ENCODE data around the gene ANAPC15. TPM values are rescaled to one million over a fixed set of nuclear protein-coding genes. Genes with fewer than 3 reads are reported as not detected.
A peak's percentile ranks its signal among the peaks of the same experiment; 100 is the strongest.

The ANAPC15 gene
- total RNA-seq, 6 experiments from 2014 or later, result 83.0 to 119 (median 95.8) TPM

DNA sequence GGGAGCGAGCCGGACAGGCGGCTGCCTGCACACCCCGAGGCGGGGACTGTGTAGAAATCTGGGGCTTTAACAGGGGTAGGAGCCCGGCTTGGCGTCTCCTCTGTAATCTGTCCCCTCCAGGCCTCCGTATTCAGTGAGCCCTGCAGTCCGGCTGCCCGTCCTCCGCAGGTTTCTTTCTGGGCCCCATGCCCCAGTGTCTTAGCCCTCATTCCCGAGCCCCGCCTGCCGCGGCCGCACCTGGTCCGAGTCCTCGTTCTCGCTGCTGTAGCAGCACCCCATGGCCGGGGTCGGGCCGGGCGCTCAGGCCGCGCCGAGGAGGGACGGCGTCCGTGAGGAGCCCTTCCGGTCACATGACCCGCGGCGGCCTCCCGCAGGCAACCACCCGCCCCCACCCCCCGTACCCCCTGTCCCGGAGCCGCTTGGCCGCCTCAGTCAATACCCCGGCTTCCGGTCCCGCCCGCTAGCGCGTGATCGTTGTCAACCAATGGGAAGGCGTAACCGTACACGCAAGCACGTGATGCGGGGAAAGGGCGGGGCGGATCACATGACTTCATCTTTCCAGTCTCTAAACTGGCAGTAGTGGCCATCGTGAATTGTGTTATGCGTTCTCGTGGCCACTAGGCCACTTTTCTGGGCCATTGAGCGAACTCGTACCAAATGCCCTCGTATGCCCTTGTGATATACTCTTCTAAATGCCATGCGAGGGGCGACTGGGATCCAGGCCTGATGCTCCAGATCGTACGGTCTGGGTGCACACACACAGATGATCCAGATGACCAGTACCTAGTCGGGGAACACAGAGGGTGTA lies 9.3 kb downstream of the ANAPC15 start, which contains the start of gene LAMTOR1:
TSS of gene LAMTOR1 (minus strand) at position 352 of the 808 bp plus-strand sequence. CDS start at position 279, 73 bp downstream.
- Mint-ChIP-seq H3K4me1 (ENCODE audit: low read depth) (peaks cover 45% of the 10 kb centered on the region), H3K4me3 (peak within 1 kb of the TSS; percentile 96), H3K27ac (peak within 1 kb of the TSS; percentile 94), H3K9me3 (0 out of 2 replicates have a peak, but pooled peaks cover 4% of the 10 kb centered on the region), H3K27me3 (ENCODE audit: insufficient read depth) (peaks cover 6% of the 10 kb centered on the region), H3K36me3 (ENCODE audit: low read depth) (peaks cover 38% of the 10 kb centered on the region)
- peak; percentile 98 for DNase-seq
- TF ChIP-seq, protein P1, sequence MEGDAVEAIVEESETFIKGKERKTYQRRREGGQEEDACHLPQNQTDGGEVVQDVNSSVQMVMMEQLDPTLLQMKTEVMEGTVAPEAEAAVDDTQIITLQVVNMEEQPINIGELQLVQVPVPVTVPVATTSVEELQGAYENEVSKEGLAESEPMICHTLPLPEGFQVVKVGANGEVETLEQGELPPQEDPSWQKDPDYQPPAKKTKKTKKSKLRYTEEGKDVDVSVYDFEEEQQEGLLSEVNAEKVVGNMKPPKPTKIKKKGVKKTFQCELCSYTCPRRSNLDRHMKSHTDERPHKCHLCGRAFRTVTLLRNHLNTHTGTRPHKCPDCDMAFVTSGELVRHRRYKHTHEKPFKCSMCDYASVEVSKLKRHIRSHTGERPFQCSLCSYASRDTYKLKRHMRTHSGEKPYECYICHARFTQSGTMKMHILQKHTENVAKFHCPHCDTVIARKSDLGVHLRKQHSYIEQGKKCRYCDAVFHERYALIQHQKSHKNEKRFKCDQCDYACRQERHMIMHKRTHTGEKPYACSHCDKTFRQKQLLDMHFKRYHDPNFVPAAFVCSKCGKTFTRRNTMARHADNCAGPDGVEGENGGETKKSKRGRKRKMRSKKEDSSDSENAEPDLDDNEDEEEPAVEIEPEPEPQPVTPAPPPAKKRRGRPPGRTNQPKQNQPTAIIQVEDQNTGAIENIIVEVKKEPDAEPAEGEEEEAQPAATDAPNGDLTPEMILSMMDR (IDR thresholded peaks at IDR 0.05), result peak; percentile 75

- TF ChIP-seq, protein P1 (IDR thresholded peaks at IDR 0.05), result no peak
- H3K27ac Mint-ChIP-seq, result peak overlapping the region; percentile 94
- no peak for DNase-seq
These were observed 9.9 kb downstream of the ANAPC15 start for GRCh38 chr11:72102631-72102945.

DNA sequence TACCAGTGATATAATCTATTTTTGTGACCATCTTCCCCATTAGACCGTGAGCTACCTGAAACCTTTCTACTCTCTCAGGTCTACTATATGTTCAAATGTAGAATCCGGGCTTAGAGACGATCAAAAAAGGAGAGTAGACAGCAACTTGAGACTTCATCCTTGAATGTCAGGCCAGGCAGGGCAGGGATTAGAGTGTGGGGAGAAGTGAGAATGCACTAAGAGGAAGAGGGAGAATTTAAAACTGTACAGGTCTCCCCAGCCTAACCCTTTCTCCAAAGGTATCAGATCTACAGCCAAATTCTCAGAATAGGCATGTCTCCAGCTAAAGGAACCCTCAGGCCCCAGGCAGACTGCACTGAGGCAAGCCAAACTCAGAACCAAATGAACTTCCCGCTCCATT lies 10.3 kb downstream of the ANAPC15 start:
- H3K4me1 Mint-ChIP-seq (ENCODE audit: low read depth), result peaks cover 40% of the 10 kb centered on the region
- DNase-seq, result no peak
- 0 out of 2 replicates have a peak, but pooled peaks cover 4% of the 10 kb centered on the region for H3K9me3 Mint-ChIP-seq
- H3K36me3 Mint-ChIP-seq (ENCODE audit: low read depth), result peaks cover 40% of the 10 kb centered on the region
- TF ChIP-seq, protein P1 (IDR thresholded peaks at IDR 0.05), result no peak
- H3K27ac Mint-ChIP-seq, result peak overlapping the region; percentile 94
- peak overlapping the region; percentile 96 for H3K4me3 Mint-ChIP-seq
- peaks cover 6% of the 10 kb centered on the region for H3K27me3 Mint-ChIP-seq (ENCODE audit: insufficient read depth)

More at GRCh38 chr11:72102631-72102945, 9.9 kb downstream of the ANAPC15 start:
- Mint-ChIP-seq H3K36me3 (ENCODE audit: low read depth) (peaks cover 38% of the 10 kb centered on the region), H3K4me1 (ENCODE audit: low read depth) (peaks cover 44% of the 10 kb centered on the region), H3K9me3 (0 out of 2 replicates have a peak, but pooled peaks cover 4% of the 10 kb centered on the region), H3K27me3 (ENCODE audit: insufficient read depth) (peaks cover 6% of the 10 kb centered on the region), H3K4me3 (peak overlapping the region; percentile 96)

DNA sequence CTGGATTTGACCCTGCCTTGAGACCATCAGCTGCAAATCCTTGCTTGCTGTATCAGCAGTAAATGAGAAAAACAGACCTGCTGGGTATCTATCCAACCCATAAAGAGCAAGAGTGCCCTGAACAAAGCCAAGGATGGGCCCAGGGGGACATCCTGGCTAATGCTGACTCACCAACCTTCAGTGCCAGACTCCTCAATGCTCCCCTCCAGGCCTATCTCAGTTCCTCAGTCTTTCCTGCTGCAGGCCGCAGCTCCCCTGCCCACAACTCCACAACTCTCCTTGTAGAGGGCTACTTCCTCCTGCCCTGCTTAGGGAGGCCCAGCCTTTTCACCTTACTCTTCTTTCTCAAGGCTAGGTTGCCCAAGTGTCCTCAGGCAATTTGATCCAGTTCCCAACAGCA lies 12.0 kb downstream of the ANAPC15 start:
- TF ChIP-seq, protein P1 (IDR thresholded peaks at IDR 0.05), result no peak
- H3K4me3 Mint-ChIP-seq, result peak overlapping the region; percentile 21
- H3K9me3 Mint-ChIP-seq, result 0 out of 2 replicates have a peak, but pooled peaks cover 4% of the 10 kb centered on the region
- no peak for DNase-seq
- H3K4me1 Mint-ChIP-seq (ENCODE audit: low read depth), result peaks cover 38% of the 10 kb centered on the region
- H3K36me3 Mint-ChIP-seq (ENCODE audit: low read depth), result peaks cover 46% of the 10 kb centered on the region
- H3K27me3 Mint-ChIP-seq (ENCODE audit: insufficient read depth), result peaks cover 6% of the 10 kb centered on the region
- peak overlapping the region; percentile 94 for H3K27ac Mint-ChIP-seq

- 0 out of 2 replicates have a peak, but pooled peaks cover 4% of the 10 kb centered on the region for H3K9me3 Mint-ChIP-seq
- H3K27ac Mint-ChIP-seq, result peak overlapping the region; percentile 94; the same call in 1 of the 2 replicates
- H3K36me3 Mint-ChIP-seq (ENCODE audit: low read depth), result peaks cover 49% of the 10 kb centered on the region
- peaks cover 6% of the 10 kb centered on the region for H3K27me3 Mint-ChIP-seq (ENCODE audit: insufficient read depth)
- TF ChIP-seq, protein P1 (IDR thresholded peaks at IDR 0.05), result no peak
- H3K4me3 Mint-ChIP-seq, result no peak overlapping the region
- no peak for DNase-seq
- H3K4me1 Mint-ChIP-seq (ENCODE audit: low read depth), result peaks cover 38% of the 10 kb centered on the region
These were observed 12.5 kb downstream of the ANAPC15 start for GRCh38 chr11:72100009-72100408.

All from HFFc6 (cell line).